Activated T-cell treated with anti-CD3 and anti-CD28 coated beads, Interleukin-2, amount 50 U/mL, for 72 hours (primary cell): ENCODE measurements around the gene TELO2. TPM values are rescaled to one million over a fixed set of nuclear protein-coding genes. Genes with fewer than 3 reads are reported as not detected.

Experiments used
- total RNA-seq, 2 donors: library from RNA; stranded (reverse); gene quantifications; one replicate each; pipeline ENCODE4 v1.2.3, GENCODE V29; 2022

The TELO2 gene
- total RNA-seq, 2 donors from 2014 or later = 28.6 to 34.7 TPM

Other genes with a start within 250 kb of the TELO2 start
- not detected for gene TPSD1, start 237.3 kb upstream of the TELO2 start, total RNA-seq
- 100 to 1,000 TPM; 225 to 231 TPM for gene UBE2I, start 183.7 kb upstream of the TELO2 start, total RNA-seq
- 1 to 10 TPM in 1 of 2 donors, under 1 TPM in 1; 0.26 to 1.1 TPM for gene BAIAP3, start 159.7 kb upstream of the TELO2 start, total RNA-seq
- gene TSR3, start 141.5 kb upstream of the TELO2 start, total RNA-seq = 10 to 100 TPM; 39.1 to 44.8 TPM
- gene GNPTG, start 141.4 kb upstream of the TELO2 start, total RNA-seq = 10 to 100 TPM; 22.1 to 23.8 TPM
- 10 to 100 TPM; 51.1 to 69.5 TPM for gene UNKL, start 78.7 kb upstream of the TELO2 start, total RNA-seq
- gene UQCC4, start 72.6 kb upstream of the TELO2 start, total RNA-seq = 10 to 100 TPM; 14.5 to 17.9 TPM
- under 1 TPM in 1 of 2 donors, not detected in 1; 0.81 TPM for gene PERCC1, start 62.3 kb upstream of the TELO2 start, total RNA-seq
- gene CCDC154, start 48.8 kb upstream of the TELO2 start, total RNA-seq = 1 to 10 TPM; 2.7 to 3.4 TPM
- 10 to 100 TPM; 53.7 to 55.1 TPM for gene CLCN7, start 18.3 kb upstream of the TELO2 start, total RNA-seq
- gene PTX4, start 4.4 kb upstream of the TELO2 start, total RNA-seq = not detected
- gene TMEM204, start 40.3 kb downstream of the TELO2 start, total RNA-seq = 10 to 100 TPM; 15.7 to 16.7 TPM
- 10 to 100 TPM; 13.7 to 16.1 TPM for gene IFT140, start 118.7 kb downstream of the TELO2 start, total RNA-seq
- 10 to 100 TPM; 28.3 to 30.1 TPM for gene CRAMP1, start 119.0 kb downstream of the TELO2 start, total RNA-seq
- 10 to 100 TPM; 54.1 to 62.7 TPM for gene JPT2, start 184.9 kb downstream of the TELO2 start, total RNA-seq
- 100 to 1,000 TPM in 1 of 2 donors, 10 to 100 TPM in 1; 92.7 to 118 TPM for gene MAPK8IP3, start 212.8 kb downstream of the TELO2 start, total RNA-seq